ENCODE results near the gene TPO. TPM values are rescaled to one million over a fixed set of nuclear protein-coding genes. Genes with fewer than 3 reads are reported as not detected.

Gene TPO
- total RNA-seq, 2 donors from 2014 or later: not detected

DNA sequence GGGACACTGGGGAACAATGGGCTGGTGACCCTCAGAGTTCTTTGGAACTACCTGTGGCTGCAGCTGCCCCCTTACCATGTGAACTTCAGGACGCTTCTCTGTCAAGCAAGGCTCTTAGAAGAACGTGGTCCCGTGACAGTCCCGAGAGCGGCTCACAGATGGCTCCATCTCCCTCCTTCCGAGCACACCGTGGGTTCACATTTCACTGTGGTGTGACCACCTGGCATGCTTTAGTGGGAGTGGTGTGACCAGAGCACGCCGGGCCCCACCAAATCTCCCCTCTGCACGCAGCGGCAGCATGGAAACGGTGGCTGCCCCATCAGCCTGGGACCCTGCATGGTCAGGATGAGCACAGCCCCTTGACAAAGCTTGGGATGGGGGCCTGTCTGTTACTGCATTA, 9.7 kb upstream of the TPO start:
- H3K9ac ChIP-seq (ENCODE audit: extremely low read depth, low read length, poor library complexity, severe bottlenecking): no peak overlapping the region
- H3K36me3 Mint-ChIP-seq (ENCODE audit: low read depth): no peaks in the 10 kb centered on the region
- no peak overlapping the region for H3K4me3 ChIP-seq (ENCODE audit: low read length)
- no peaks in the 10 kb centered on the region for H3K27me3 ChIP-seq (ENCODE audit: control insufficient read depth, insufficient read depth, low read length, poor library complexity, severe bottlenecking)
- H3K27ac ChIP-seq (ENCODE audit: low read depth, low read length): no peak overlapping the region
- 86 to 87% methylated on average over 12 of the region's 12 CpGs for WGBS, 2 experiments (ENCODE audit: insufficient coverage in 1 of 2, insufficient read length in 1 of 2)
- H3K4me3 Mint-ChIP-seq: no peak overlapping the region
- no peaks in the 10 kb centered on the region for H3K27me3 Mint-ChIP-seq (ENCODE audit: insufficient read depth)
- no peaks in the 10 kb centered on the region for H3K9me3 ChIP-seq (ENCODE audit: control insufficient read depth, low read length)
- no peaks in the 10 kb centered on the region for H3K4me1 Mint-ChIP-seq
- H3K4me1 ChIP-seq (ENCODE audit: control insufficient read depth, insufficient read depth, low read length): no peaks in the 10 kb centered on the region
- TF ChIP-seq, protein P1, sequence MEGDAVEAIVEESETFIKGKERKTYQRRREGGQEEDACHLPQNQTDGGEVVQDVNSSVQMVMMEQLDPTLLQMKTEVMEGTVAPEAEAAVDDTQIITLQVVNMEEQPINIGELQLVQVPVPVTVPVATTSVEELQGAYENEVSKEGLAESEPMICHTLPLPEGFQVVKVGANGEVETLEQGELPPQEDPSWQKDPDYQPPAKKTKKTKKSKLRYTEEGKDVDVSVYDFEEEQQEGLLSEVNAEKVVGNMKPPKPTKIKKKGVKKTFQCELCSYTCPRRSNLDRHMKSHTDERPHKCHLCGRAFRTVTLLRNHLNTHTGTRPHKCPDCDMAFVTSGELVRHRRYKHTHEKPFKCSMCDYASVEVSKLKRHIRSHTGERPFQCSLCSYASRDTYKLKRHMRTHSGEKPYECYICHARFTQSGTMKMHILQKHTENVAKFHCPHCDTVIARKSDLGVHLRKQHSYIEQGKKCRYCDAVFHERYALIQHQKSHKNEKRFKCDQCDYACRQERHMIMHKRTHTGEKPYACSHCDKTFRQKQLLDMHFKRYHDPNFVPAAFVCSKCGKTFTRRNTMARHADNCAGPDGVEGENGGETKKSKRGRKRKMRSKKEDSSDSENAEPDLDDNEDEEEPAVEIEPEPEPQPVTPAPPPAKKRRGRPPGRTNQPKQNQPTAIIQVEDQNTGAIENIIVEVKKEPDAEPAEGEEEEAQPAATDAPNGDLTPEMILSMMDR (conservative IDR thresholded peaks at IDR 0.05): no peak
- no peaks in the 10 kb centered on the region for H3K36me3 ChIP-seq (ENCODE audit: control insufficient read depth, insufficient read depth, low read length)
- H3K9me3 Mint-ChIP-seq: no peaks in the 10 kb centered on the region
- H3K27ac Mint-ChIP-seq: no peak overlapping the region
- DNase-seq: no peak

DNA sequence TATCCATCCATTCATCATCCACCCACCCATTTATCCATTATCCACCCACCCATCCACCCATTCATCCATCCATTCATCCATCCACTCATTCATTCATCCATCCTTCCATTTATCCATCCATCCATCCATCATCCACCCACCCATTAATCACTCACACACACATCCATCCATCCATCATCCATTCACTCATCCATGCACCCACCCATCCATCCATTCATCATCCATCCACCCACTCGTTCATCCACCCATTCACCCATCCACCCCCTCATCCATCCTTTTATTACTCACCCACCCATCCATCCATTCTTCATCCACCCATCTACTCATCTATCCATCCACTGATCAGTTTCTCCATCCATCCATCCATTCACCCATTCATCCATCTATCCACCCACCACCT, 8.1 kb upstream of the TPO start:
- Histone ChIP-seq H3K27ac (ENCODE audit: low read depth, low read length) (no peak overlapping the region), H3K9ac (ENCODE audit: extremely low read depth, low read length, poor library complexity, severe bottlenecking) (no peak overlapping the region), H3K36me3 (ENCODE audit: control insufficient read depth, insufficient read depth, low read length) (no peaks in the 10 kb centered on the region), H3K27me3 (ENCODE audit: control insufficient read depth, insufficient read depth, low read length, poor library complexity, severe bottlenecking) (no peaks in the 10 kb centered on the region), H3K4me3 (ENCODE audit: low read length) (no peak overlapping the region), H3K4me1 (ENCODE audit: control insufficient read depth, insufficient read depth, low read length) (no peaks in the 10 kb centered on the region), H3K9me3 (ENCODE audit: control insufficient read depth, low read length) (no peaks in the 10 kb centered on the region)
- H3K27ac Mint-ChIP-seq: no peak overlapping the region
- 75 to 100% methylated on average over 1 of the region's 1 CpG for WGBS, 2 experiments (ENCODE audit: insufficient coverage in 1 of 2, insufficient read length in 1 of 2)
- H3K4me3 Mint-ChIP-seq: no peak overlapping the region
- no peaks in the 10 kb centered on the region for H3K36me3 Mint-ChIP-seq (ENCODE audit: low read depth)
- no peaks in the 10 kb centered on the region for H3K4me1 Mint-ChIP-seq
- no peak for DNase-seq
- TF ChIP-seq, protein P1 (conservative IDR thresholded peaks at IDR 0.05): no peak
- no peaks in the 10 kb centered on the region for H3K27me3 Mint-ChIP-seq (ENCODE audit: insufficient read depth)
- no peaks in the 10 kb centered on the region for H3K9me3 Mint-ChIP-seq

DNA sequence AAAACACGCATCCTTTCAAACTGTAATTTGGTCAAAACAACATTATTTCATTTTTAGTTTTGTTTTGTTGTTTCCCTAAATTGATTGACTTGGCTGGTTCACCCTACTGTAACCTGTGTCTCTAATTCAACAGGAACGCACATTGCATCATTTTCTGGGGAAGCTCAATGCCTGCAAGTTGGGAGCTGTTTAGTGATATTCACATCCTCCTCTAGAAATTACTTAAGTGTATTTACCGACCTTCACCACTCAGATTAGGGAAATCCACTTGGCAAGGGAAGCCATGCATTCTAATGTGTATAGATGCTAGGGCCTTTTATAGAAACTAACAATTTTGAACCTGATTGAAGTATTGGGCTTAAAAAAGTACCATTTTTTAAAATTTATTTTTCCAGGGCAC, 7.3 kb upstream of the TPO start:
- WGBS, 2 experiments (ENCODE audit: insufficient coverage in 1 of 2, insufficient read length in 1 of 2): 87% methylated on average over 2 of the region's 3 CpGs; no CpG with 5 or more reads in 1 of the 2 experiments
- Histone ChIP-seq H3K9ac (ENCODE audit: extremely low read depth, low read length, poor library complexity, severe bottlenecking) (no peak overlapping the region), H3K36me3 (ENCODE audit: control insufficient read depth, insufficient read depth, low read length) (no peaks in the 10 kb centered on the region), H3K4me1 (ENCODE audit: control insufficient read depth, insufficient read depth, low read length) (no peaks in the 10 kb centered on the region), H3K9me3 (ENCODE audit: control insufficient read depth, low read length) (no peaks in the 10 kb centered on the region), H3K27me3 (ENCODE audit: control insufficient read depth, insufficient read depth, low read length, poor library complexity, severe bottlenecking) (no peaks in the 10 kb centered on the region), H3K27ac (ENCODE audit: low read depth, low read length) (no peak overlapping the region), H3K4me3 (ENCODE audit: low read length) (no peak overlapping the region)
- Mint-ChIP-seq H3K27ac (no peak overlapping the region), H3K9me3 (no peaks in the 10 kb centered on the region), H3K27me3 (ENCODE audit: insufficient read depth) (no peaks in the 10 kb centered on the region), H3K4me3 (no peak overlapping the region), H3K36me3 (ENCODE audit: low read depth) (no peaks in the 10 kb centered on the region), H3K4me1 (no peaks in the 10 kb centered on the region)
- DNase-seq: no peak
- TF ChIP-seq, protein P1 (conservative IDR thresholded peaks at IDR 0.05): no peak
